GM12878 (cell line): ENCODE measurements around the gene JADE2. TPM values are rescaled to one million over a fixed set of nuclear protein-coding genes. Genes with fewer than 3 reads are reported as not detected.

Source experiments
- CEBPZ ChIP-seq: fragments of 150-350 bp; IDR thresholded peaks from 2 replicates; pipeline ENCODE4 v1.6.1; 2016; ENCODE audit warnings: low read depth, low read length
- CREM ChIP-seq: IDR thresholded peaks from 2 replicates; pipeline ENCODE4 v1.6.1; 2014; ENCODE audit warnings: antibody characterized with exemption, low read depth
- IRF5 ChIP-seq: fragments of 450-650 bp; IDR thresholded peaks from 2 replicates; pipeline ENCODE4 v1.6.1; 2017; ENCODE audit warnings: borderline replicate concordance
- SUZ12 ChIP-seq: fragments of 200-600 bp; sonication (generic); IDR thresholded peaks from one replicate; pipeline ENCODE4 v1.6.1; 2018; ENCODE audit warnings: antibody characterized with exemption, mild to moderate bottlenecking; ENCODE audit not compliant: unreplicated experiment
- USF2 ChIP-seq: IDR thresholded peaks from 2 replicates; pipeline ENCODE4 v1.6.1; 2011; ENCODE audit warnings: low read depth, low read length, improper control_type of control experiment, borderline replicate concordance
- ZBTB4 ChIP-seq: fragments of 450-650 bp; formaldehyde crosslinking; IDR thresholded peaks from 2 replicates; pipeline ENCODE4 v1.4.0; 2022; ENCODE audit warnings: mild to moderate bottlenecking, moderate library complexity
- ZBTB40 ChIP-seq: fragments of 450-650 bp; IDR thresholded peaks from 2 replicates; pipeline ENCODE4 v1.6.1; 2016; ENCODE audit warnings: mild to moderate bottlenecking, moderate library complexity, borderline replicate concordance
- polyA plus RNA-seq, 11 experiments: library from polyadenylated mRNA; depleted of rRNA in 4 of 11; unstranded in 6 of 11; stranded (reverse) in 5 of 11; fragments of >200 nt; fragmentation: Nextera tagmentation in 4 of 11; fragmentation: Illumina TruSeq in 1 of 11; extraction: Ambion mirVana in 4 of 11; extraction: Trizol in 1 of 11; gene quantifications; 1 replicate in 1 of 11; 2 replicates in 10 of 11; pipeline versions ENCODE4 v1.2.1 to v1.2.3, GENCODE V29; 2011 to 2016; ENCODE audit warnings: inconsistent platforms in 2 of 11, missing spikeins in 2 of 11, low read depth in 1 of 11
- total RNA-seq, 4 experiments: library from RNA; depleted of rRNA in 3 of 4; stranded (reverse); fragments of >200 nt in 3 of 4; fragmentation: Illumina TruSeq in 1 of 4; extraction: Trizol in 1 of 4; gene quantifications; 2 replicates each; pipeline versions ENCODE4 v1.2.1 to v1.2.3, GENCODE V29; 2013 to 2021

The JADE2 gene
- total and polyA plus RNA-seq, 10 of the 15 experiments (the other 5 are each of a cell fraction or from before 2014, with no cell fraction given): 1.5 to 67.0 (median 22.4) TPM

- TF ChIP-seq CEBPZ (no peak), SUZ12 (no peak), IRF5 (no peak), ZBTB40 (no peak), ZBTB4 (no peak), USF2 (no peak), CREM (no peak)
These were observed 45.4 kb downstream of the JADE2 start (continued) for GRCh38 chr5:134570886-134571285.
